ENCODE measurements around the gene BAIAP2L2.
"Not testable (repeated sequence)": the region's sequence is repeated elsewhere in the genome, so short reads cannot be mapped to it uniquely, and the experiment has no call there.

Gene BAIAP2L2

GRCh38 chr22:38127869-38128268 lies 17.4 kb upstream of the BAIAP2L2 start:
- DNase-seq, result no peak

- no peak for DNase-seq
These were observed 16.6 kb upstream of the BAIAP2L2 start for GRCh38 chr22:38126928-38127668.

GRCh38 chr22:38125751-38126201 lies 15.3 kb upstream of the BAIAP2L2 start:
- no peak for DNase-seq

- no peak for DNase-seq
These were observed 14.6 kb upstream of the BAIAP2L2 start for GRCh38 chr22:38125038-38125610.

- no peak for DNase-seq
These were observed 13.9 kb upstream of the BAIAP2L2 start for GRCh38 chr22:38124236-38124974.

- DNase-seq, result no peak
These were observed 12.1 kb upstream of the BAIAP2L2 start for GRCh38 chr22:38122616-38123015.

GRCh38 chr22:38120359-38121110 lies 10.1 kb upstream of the BAIAP2L2 start:
- DNase-seq, result no peak

- not testable (repeated sequence) for DNase-seq
These were observed 8.3 kb upstream of the BAIAP2L2 start for GRCh38 chr22:38118747-38119146.

GRCh38 chr22:38118182-38118581 lies 7.7 kb upstream of the BAIAP2L2 start:
- DNase-seq, result no peak

- DNase-seq, result not testable (repeated sequence)
These were observed 7.1 kb upstream of the BAIAP2L2 start for GRCh38 chr22:38117556-38117955.

- DNase-seq, result no peak
These were observed 5.1 kb upstream of the BAIAP2L2 start for GRCh38 chr22:38115423-38116205.

GRCh38 chr22:38114484-38115398 lies 4.3 kb upstream of the BAIAP2L2 start:
- peak; percentile 53 for DNase-seq

- DNase-seq, result no peak
These were observed 1.9 kb upstream of the BAIAP2L2 start for GRCh38 chr22:38112381-38112780.

- DNase-seq, result no peak
These were observed 1.5 kb upstream of the BAIAP2L2 start for GRCh38 chr22:38111925-38112355.

- DNase-seq, result no peak
These were observed 674 bp upstream of the BAIAP2L2 start for GRCh38 chr22:38110863-38111852.

- no peak for DNase-seq
These were observed 998 bp downstream of the BAIAP2L2 start for GRCh38 chr22:38109371-38110001.

- no peak for DNase-seq
These were observed 1.7 kb downstream of the BAIAP2L2 start for GRCh38 chr22:38108561-38109319.

GRCh38 chr22:38107692-38108515 lies 2.6 kb downstream of the BAIAP2L2 start:
- DNase-seq, result no peak

Data from activated CD4-positive, alpha-beta T cell treated with anti-CD3 and anti-CD28 coated beads for 1 hour (primary cell).